Measurements from ENCODE around the gene PMPCA. TPM values are rescaled to one million over a fixed set of nuclear protein-coding genes. Genes with fewer than 3 reads are reported as not detected.

The PMPCA gene
- total and polyA plus RNA-seq, 2 experiments from 2014 or later = 61.3 to 88.2 TPM

DNA sequence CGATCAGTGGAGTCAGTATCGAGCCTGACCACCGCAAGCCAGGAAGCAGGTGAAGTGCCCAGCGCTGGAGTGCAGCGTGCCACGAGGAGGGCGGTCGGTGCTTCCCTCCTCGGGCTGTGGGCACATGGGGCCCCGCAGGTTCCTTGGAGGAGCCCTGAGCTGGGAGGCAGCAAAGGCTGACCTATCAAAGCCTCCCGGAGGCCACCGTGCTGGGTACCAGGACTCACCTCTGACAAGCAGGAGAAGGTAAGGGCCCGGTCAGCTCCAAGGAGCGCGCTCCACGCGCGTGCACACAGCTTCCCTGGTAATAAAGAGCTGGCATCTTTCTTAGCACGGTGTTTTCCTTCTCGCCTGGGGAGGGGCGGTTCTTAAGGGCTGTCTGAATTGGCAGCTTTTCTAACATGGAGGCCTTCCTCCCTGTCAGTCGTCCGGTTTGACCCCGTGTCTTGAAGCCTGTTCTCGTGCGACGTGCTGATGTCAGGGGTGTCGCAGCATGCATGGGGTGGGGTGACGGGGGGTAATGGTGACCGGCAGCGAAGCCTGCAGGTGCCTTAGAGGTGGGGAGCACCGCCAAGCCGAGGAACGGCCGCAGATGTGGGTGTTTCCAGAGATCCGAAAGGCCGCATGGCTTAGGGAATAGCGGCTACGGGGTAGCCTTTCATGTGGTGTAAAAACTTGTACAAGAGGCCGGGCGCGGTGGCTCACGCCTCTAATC lies 13.1 kb downstream of the PMPCA start:
- DNase-seq (ENCODE audit: low spot score) (no peak), ATAC-seq (no peak)
- Histone ChIP-seq H3K27me3 (ENCODE audit: insufficient read depth) (no peaks in the 10 kb centered on the region), H3K9me2 (ENCODE audit: insufficient read depth) (no peaks in the 10 kb centered on the region), H3K36me3 (ENCODE audit: insufficient read depth) (peaks cover 3% of the 10 kb centered on the region; the same call in 1 of the 2 replicates), H3K4me2 (no peak overlapping the region), H3F3A (replicated peaks; ENCODE audit: low read depth) (0 out of 2 replicates have a peak, but pooled peaks cover 4% of the 10 kb centered on the region), H3K27ac (ENCODE audit: low read depth) (no peak overlapping the region), H3K79me2 (replicated peaks; ENCODE audit: insufficient read depth) (no peaks in the 10 kb centered on the region), H2AFZ (no peak overlapping the region), H3K4me3 (no peak overlapping the region), H4K20me1 (replicated peaks; ENCODE audit: insufficient read depth) (peaks cover 4% of the 10 kb centered on the region; the same call in 1 of the 2 replicates), H3K4me1 (ENCODE audit: insufficient read depth) (no peaks in the 10 kb centered on the region)
- H3K4me1 Mint-ChIP-seq = no peaks in the 10 kb centered on the region
- H3K27me3 Mint-ChIP-seq (ENCODE audit: insufficient read depth, low read depth, poor library complexity) = peaks cover 5% of the 10 kb centered on the region
- H3K9me3 Mint-ChIP-seq = no peaks in the 10 kb centered on the region
- H3K36me3 Mint-ChIP-seq (ENCODE audit: low read depth) = peaks cover 63% of the 10 kb centered on the region
- no peak overlapping the region for H3K27ac Mint-ChIP-seq
- TF ChIP-seq ZNF331 (CRISPR knock-in tag; IDR thresholded peaks at IDR 0.05; ENCODE audit: low read depth) (no peak), CREB1 (CRISPR knock-in tag; IDR thresholded peaks at IDR 0.05; ENCODE audit: low read depth) (no peak), JUNB (IDR thresholded peaks at IDR 0.05; ENCODE audit: unreplicated experiment) (no peak), EZH2phosphoT487 (IDR thresholded peaks at IDR 0.05; ENCODE audit: unreplicated experiment) (no peak), EZH2 (IDR thresholded peaks at IDR 0.05; ENCODE audit: low read depth, unreplicated experiment) (no peak), ZNF114 (CRISPR knock-in tag; IDR thresholded peaks at IDR 0.05) (no peak), STAT1 (IDR thresholded peaks at IDR 0.05; ENCODE audit: unreplicated experiment) (no peak), NANOG (IDR thresholded peaks at IDR 0.05; ENCODE audit: borderline replicate concordance) (no peak), POLR2AphosphoS5 (IDR thresholded peaks at IDR 0.05; ENCODE audit: low read depth) (no peak)
- TF ChIP-seq, protein P1, sequence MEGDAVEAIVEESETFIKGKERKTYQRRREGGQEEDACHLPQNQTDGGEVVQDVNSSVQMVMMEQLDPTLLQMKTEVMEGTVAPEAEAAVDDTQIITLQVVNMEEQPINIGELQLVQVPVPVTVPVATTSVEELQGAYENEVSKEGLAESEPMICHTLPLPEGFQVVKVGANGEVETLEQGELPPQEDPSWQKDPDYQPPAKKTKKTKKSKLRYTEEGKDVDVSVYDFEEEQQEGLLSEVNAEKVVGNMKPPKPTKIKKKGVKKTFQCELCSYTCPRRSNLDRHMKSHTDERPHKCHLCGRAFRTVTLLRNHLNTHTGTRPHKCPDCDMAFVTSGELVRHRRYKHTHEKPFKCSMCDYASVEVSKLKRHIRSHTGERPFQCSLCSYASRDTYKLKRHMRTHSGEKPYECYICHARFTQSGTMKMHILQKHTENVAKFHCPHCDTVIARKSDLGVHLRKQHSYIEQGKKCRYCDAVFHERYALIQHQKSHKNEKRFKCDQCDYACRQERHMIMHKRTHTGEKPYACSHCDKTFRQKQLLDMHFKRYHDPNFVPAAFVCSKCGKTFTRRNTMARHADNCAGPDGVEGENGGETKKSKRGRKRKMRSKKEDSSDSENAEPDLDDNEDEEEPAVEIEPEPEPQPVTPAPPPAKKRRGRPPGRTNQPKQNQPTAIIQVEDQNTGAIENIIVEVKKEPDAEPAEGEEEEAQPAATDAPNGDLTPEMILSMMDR (conservative IDR thresholded peaks at IDR 0.05; ENCODE audit: low read depth in 2 of 2) = no peak
- TF ChIP-seq, protein P2, sequence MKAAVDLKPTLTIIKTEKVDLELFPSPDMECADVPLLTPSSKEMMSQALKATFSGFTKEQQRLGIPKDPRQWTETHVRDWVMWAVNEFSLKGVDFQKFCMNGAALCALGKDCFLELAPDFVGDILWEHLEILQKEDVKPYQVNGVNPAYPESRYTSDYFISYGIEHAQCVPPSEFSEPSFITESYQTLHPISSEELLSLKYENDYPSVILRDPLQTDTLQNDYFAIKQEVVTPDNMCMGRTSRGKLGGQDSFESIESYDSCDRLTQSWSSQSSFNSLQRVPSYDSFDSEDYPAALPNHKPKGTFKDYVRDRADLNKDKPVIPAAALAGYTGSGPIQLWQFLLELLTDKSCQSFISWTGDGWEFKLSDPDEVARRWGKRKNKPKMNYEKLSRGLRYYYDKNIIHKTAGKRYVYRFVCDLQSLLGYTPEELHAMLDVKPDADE (IDR thresholded peaks at IDR 0.05) = no peak
- TF ChIP-seq, protein P3, sequence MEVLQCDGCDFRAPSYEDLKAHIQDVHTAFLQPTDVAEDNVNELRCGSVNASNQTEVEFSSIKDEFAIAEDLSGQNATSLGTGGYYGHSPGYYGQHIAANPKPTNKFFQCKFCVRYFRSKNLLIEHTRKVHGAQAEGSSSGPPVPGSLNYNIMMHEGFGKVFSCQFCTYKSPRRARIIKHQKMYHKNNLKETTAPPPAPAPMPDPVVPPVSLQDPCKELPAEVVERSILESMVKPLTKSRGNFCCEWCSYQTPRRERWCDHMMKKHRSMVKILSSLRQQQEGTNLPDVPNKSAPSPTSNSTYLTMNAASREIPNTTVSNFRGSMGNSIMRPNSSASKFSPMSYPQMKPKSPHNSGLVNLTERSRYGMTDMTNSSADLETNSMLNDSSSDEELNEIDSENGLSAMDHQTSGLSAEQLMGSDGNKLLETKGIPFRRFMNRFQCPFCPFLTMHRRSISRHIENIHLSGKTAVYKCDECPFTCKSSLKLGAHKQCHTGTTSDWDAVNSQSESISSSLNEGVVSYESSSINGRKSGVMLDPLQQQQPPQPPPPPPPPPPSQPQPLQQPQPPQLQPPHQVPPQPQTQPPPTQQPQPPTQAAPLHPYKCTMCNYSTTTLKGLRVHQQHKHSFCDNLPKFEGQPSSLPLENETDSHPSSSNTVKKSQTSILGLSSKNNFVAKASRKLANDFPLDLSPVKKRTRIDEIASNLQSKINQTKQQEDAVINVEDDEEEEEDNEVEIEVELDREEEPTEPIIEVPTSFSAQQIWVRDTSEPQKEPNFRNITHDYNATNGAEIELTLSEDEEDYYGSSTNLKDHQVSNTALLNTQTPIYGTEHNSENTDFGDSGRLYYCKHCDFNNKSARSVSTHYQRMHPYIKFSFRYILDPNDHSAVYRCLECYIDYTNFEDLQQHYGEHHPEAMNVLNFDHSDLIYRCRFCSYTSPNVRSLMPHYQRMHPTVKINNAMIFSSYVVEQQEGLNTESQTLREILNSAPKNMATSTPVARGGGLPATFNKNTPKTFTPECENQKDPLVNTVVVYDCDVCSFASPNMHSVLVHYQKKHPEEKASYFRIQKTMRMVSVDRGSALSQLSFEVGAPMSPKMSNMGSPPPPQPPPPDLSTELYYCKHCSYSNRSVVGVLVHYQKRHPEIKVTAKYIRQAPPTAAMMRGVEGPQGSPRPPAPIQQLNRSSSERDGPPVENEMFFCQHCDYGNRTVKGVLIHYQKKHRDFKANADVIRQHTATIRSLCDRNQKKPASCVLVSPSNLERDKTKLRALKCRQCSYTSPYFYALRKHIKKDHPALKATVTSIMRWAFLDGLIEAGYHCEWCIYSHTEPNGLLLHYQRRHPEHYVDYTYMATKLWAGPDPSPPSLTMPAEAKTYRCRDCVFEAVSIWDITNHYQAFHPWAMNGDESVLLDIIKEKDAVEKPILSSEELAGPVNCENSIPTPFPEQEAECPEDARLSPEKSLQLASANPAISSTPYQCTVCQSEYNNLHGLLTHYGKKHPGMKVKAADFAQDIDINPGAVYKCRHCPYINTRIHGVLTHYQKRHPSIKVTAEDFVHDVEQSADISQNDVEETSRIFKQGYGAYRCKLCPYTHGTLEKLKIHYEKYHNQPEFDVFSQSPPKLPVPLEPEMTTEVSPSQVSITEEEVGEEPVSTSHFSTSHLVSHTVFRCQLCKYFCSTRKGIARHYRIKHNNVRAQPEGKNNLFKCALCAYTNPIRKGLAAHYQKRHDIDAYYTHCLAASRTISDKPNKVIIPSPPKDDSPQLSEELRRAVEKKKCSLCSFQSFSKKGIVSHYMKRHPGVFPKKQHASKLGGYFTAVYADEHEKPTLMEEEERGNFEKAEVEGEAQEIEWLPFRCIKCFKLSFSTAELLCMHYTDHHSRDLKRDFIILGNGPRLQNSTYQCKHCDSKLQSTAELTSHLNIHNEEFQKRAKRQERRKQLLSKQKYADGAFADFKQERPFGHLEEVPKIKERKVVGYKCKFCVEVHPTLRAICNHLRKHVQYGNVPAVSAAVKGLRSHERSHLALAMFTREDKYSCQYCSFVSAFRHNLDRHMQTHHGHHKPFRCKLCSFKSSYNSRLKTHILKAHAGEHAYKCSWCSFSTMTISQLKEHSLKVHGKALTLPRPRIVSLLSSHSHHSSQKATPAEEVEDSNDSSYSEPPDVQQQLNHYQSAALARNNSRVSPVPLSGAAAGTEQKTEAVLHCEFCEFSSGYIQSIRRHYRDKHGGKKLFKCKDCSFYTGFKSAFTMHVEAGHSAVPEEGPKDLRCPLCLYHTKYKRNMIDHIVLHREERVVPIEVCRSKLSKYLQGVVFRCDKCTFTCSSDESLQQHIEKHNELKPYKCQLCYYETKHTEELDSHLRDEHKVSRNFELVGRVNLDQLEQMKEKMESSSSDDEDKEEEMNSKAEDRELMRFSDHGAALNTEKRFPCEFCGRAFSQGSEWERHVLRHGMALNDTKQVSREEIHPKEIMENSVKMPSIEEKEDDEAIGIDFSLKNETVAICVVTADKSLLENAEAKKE (CRISPR knock-in tag; IDR thresholded peaks at IDR 0.05) = no peak
- TF ChIP-seq, protein P4, sequence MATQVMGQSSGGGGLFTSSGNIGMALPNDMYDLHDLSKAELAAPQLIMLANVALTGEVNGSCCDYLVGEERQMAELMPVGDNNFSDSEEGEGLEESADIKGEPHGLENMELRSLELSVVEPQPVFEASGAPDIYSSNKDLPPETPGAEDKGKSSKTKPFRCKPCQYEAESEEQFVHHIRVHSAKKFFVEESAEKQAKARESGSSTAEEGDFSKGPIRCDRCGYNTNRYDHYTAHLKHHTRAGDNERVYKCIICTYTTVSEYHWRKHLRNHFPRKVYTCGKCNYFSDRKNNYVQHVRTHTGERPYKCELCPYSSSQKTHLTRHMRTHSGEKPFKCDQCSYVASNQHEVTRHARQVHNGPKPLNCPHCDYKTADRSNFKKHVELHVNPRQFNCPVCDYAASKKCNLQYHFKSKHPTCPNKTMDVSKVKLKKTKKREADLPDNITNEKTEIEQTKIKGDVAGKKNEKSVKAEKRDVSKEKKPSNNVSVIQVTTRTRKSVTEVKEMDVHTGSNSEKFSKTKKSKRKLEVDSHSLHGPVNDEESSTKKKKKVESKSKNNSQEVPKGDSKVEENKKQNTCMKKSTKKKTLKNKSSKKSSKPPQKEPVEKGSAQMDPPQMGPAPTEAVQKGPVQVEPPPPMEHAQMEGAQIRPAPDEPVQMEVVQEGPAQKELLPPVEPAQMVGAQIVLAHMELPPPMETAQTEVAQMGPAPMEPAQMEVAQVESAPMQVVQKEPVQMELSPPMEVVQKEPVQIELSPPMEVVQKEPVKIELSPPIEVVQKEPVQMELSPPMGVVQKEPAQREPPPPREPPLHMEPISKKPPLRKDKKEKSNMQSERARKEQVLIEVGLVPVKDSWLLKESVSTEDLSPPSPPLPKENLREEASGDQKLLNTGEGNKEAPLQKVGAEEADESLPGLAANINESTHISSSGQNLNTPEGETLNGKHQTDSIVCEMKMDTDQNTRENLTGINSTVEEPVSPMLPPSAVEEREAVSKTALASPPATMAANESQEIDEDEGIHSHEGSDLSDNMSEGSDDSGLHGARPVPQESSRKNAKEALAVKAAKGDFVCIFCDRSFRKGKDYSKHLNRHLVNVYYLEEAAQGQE (IDR thresholded peaks at IDR 0.05; ENCODE audit: unreplicated experiment) = no peak
- no peak overlapping the region for H3K4me3 Mint-ChIP-seq

All from GM23338 (cell line).